Neural progenitor cell (in vitro differentiated cells): Measurements from ENCODE around the gene PRSS36.
"Not testable (repeated sequence)": the region's sequence is repeated elsewhere in the genome, so short reads cannot be mapped to it uniquely, and the experiment has no call there.

ENCODE experiments used
- CTCF ChIP-seq: fragments of 200-600 bp; sonication (generic); IDR thresholded peaks from 2 replicates; pipeline ENCODE4 v1.5.1; 2017; ENCODE audit warnings: antibody characterized with exemption, mild to moderate bottlenecking
- EZH2 ChIP-seq: fragments of 200-600 bp; sonication (generic); IDR thresholded peaks from 2 replicates; pipeline ENCODE4 v1.6.1; 2017; ENCODE audit warnings: antibody characterized with exemption, mild to moderate bottlenecking, moderate library complexity
- EZH2phosphoT487 ChIP-seq: fragments of 200-600 bp; sonication (generic); IDR thresholded peaks from 2 replicates; pipeline ENCODE4 v1.6.1; 2017; ENCODE audit warnings: antibody characterized with exemption

DNA sequence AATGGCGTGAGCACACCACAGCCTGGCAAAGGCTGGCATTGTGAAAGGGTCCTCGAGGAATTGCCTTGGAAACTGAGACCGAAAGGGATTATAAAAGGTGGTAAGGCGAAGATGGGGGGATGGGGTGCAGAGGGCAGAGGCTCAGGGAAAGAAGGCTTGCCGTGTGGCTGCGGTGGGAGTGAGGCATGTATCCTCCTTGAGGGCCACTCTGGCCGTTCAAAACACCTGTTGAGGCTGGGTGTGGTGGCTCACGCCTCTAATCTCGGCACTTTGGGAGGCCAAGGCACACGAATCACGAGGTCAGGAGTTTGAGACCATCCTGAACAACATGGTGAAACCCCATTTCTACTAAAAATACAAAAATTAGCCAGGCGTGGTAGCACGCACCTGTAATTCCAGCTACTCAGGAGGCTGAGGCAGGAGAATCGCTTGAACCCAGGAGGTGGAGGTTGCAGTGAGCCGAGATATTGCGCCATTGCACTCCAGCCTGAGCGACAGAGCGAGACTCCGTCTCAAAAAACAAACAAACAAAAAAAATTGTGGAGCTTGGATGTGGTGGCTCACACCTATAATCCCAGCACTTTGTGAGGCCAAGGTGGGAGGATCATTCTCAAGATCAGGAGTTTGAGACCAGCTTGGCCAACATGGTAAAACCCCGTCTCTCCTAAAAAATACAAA lies 12.9 kb downstream of the PRSS36 start:
- TF ChIP-seq CTCF, EZH2, EZH2phosphoT487: not testable (repeated sequence)
